Small intestine (tissue), 7 donors: Measurements from ENCODE around the gene LPIN3. TPM values are rescaled to one million over a fixed set of nuclear protein-coding genes. Genes with fewer than 3 reads are reported as not detected.

Source experiments
- DNase-seq, 2 donors: peaks; one replicate each; pipeline versions ENCODE4 v3.0.0 to v3.0.0-alpha.2; 2013
- FAIRE-seq: peaks from 2 replicates; lab custom pipeline; 2012; peaks lifted over from hg19 to GRCh38; lab: Jason Lieb, UNC
- H3K27ac ChIP-seq, 3 donors: one replicate each; pipeline ENCODE4 v1.5.1; 2013; ENCODE audit warnings: low read length in 2 of 3, mild to moderate bottlenecking in 2 of 3, control low read depth in 1 of 3, inconsistent platforms in 1 of 3, low read depth in 1 of 3, moderate library complexity in 1 of 3
- H3K27me3 ChIP-seq, 3 donors: one replicate each; pipeline ENCODE4 v1.6.1; 2013; ENCODE audit warnings: low read length in 3 of 3, inconsistent platforms in 1 of 3; ENCODE audit not compliant: control insufficient read depth in 3 of 3, insufficient read depth in 3 of 3
- H3K36me3 ChIP-seq, 3 donors: one replicate each; pipeline ENCODE4 v1.6.1; 2013; ENCODE audit warnings: low read length in 3 of 3, inconsistent platforms in 1 of 3, low read depth in 1 of 3, mild to moderate bottlenecking in 1 of 3, moderate library complexity in 1 of 3; ENCODE audit not compliant: control insufficient read depth in 3 of 3, insufficient read depth in 2 of 3
- H3K4me1 ChIP-seq, 3 donors: one replicate each; pipeline ENCODE4 v1.6.1; 2013; ENCODE audit warnings: low read length in 2 of 3, inconsistent platforms in 1 of 3, low read depth in 1 of 3, mild to moderate bottlenecking in 1 of 3, moderate library complexity in 1 of 3; ENCODE audit not compliant: control insufficient read depth in 3 of 3, insufficient read depth in 2 of 3
- H3K4me3 ChIP-seq, 3 donors: one replicate each; pipeline ENCODE4 v1.5.1; 2013; ENCODE audit warnings: low read length in 3 of 3, control low read depth in 1 of 3, inconsistent platforms in 1 of 3, low read depth in 1 of 3, mild to moderate bottlenecking in 1 of 3, moderate library complexity in 1 of 3
- H3K9me3 ChIP-seq, 2 donors: one replicate each; pipeline ENCODE4 v1.6.1; 2013; ENCODE audit warnings: low read depth in 1 of 2, low read length in 1 of 2; ENCODE audit not compliant: control insufficient read depth in 2 of 2, insufficient read depth in 1 of 2
- WGBS, 3 donors: extraction: QIAGEN DNeasy Blood & Tissue Kit; methylation state at CpG; one replicate each; pipeline ENCODE4 v1.1.7; 2013; 5-methylcytosine and 5-hydroxymethylcytosine counted together
- polyA plus RNA-seq, 4 donors: library from polyadenylated mRNA; stranded (reverse) in 3 of 4; unstranded in 1 of 4; fragments of 200-250 nt in 3 of 4; fragments of 120-200 nt in 1 of 4; gene quantifications; one replicate each; pipeline versions ENCODE4 v1.2.1 to v1.2.3, GENCODE V29; 2013
- donor health status: healthy with polysubstance abuse.
- donor health status: control.
- donor health status: control.
- donor health status: Bipolar disorder and iron deficiency.
- donor health status: healthy.

LPIN3 gene
- polyA plus RNA-seq, 4 donors, result 39.9 to 130 (median 57.2) TPM

DNA sequence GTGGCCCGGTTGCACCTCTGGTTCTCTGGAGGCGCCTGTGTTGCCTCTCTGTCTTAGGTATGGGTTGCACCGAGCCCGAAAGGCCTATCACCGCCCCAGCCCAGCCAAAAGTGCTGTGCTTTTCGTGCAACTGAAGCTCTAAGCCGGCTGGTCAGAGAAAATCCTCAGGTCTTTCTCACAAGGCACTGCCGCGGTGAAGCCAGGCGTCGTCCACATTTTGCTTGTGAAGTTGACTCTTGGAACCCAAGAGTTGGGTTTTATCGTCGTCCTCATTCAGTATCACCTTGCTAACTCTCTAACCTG lies 26.7 kb downstream of the LPIN3 start:
- Histone ChIP-seq H3K27ac (no peak overlapping the region), H3K27me3 (peaks cover 9 to 36% (median 18%) of the 10 kb centered on the region in 3 donors), H3K4me3 (no peak overlapping the region), H3K4me1 (no peaks in the 10 kb centered on the region), H3K36me3 (no peaks in the 10 kb centered on the region), H3K9me3 (peaks cover 0 to 14% of the 10 kb centered on the region in 2 donors)
- 54 to 61% (median 56%) methylated on average over 13 of the region's 13 CpGs for WGBS, 3 donors
- DNase-seq (no peak), FAIRE-seq (no peak)

DNA sequence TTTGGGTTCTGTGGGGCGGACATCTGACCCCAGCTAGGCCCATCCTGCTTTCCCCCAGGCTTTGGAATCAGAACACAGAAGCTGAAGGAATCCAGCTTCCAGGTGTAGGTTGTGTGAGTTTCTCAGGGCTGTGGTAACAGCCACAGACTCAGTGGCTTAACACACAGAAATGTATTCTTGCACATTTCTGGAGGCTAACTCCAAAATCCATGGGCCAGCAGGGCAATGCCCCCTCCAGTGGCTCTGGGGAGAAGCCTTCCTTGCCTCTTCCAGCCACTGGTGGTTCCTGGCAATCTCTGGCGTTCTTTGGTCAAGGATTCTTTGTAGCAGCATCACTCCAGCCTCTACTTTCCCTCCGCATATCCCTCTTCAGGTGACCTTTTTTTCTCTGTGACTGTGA lies 27.3 kb downstream of the LPIN3 start:
- H3K27ac ChIP-seq, result no peak overlapping the region
- H3K9me3 ChIP-seq, result peaks cover 0 to 17% of the 10 kb centered on the region in 2 donors
- WGBS, 3 donors, result 86 to 93% (median 90%) methylated on average over 3 of the region's 3 CpGs
- no peak for DNase-seq
- H3K36me3 ChIP-seq, result no peaks in the 10 kb centered on the region
- H3K4me1 ChIP-seq, result no peaks in the 10 kb centered on the region
- H3K4me3 ChIP-seq, result no peak overlapping the region
- peaks cover 9 to 36% (median 18%) of the 10 kb centered on the region in 3 donors for H3K27me3 ChIP-seq
- FAIRE-seq, result no peak

DNA sequence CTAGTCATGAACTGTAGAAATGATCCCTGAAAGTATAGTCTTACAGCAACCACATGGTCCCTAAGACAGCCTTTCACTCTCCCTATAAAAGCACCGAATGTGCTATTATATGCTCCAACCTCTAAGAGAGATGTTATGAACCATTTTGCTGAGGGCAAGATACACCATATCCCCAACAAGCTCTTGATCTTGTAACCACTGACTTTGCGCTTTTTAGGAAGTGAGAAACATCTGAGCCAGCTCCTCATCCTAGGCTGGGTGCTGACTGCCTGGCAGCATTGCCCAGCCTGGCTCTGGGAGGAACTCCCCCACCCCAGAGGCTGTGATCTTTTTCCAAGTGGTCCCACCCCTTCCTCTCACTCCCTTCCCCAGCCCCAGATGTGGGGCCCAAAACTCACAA lies 29.1 kb downstream of the LPIN3 start:
- Histone ChIP-seq H3K36me3 (no peaks in the 10 kb centered on the region), H3K27ac (no peak overlapping the region), H3K4me1 (no peaks in the 10 kb centered on the region), H3K4me3 (no peak overlapping the region), H3K9me3 (peaks cover 0 to 17% of the 10 kb centered on the region in 2 donors), H3K27me3 (peaks cover 9 to 27% (median 15%) of the 10 kb centered on the region in 3 donors)
- DNase-seq (no peak), FAIRE-seq (no peak)
- WGBS, 3 donors, result 78 to 85% (median 81%) methylated on average over 2 of the region's 2 CpGs

DNA sequence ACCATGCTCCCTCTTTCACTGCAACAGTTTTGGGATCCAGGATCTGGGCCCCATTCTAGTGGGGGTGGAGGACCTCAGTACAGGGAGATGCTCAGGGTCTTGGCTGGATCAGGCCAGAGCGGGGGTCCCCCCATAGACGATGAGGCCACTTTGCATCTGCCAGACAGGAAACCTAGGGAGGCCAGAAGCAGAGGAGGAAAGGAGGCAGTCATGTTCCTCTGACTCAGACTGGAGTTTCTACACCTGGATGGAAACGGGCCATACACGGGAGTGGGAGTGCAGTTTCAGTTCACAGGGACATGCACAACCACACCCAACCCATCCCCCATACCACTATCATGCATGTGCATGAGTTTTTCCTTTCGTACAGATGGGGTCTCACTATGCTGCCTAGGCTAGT lies 29.6 kb downstream of the LPIN3 start:
- H3K36me3 ChIP-seq, result no peaks in the 10 kb centered on the region
- H3K4me1 ChIP-seq, result no peaks in the 10 kb centered on the region
- peaks cover 0 to 17% of the 10 kb centered on the region in 2 donors for H3K9me3 ChIP-seq
- FAIRE-seq (no peak), DNase-seq (no peak)
- H3K4me3 ChIP-seq, result no peak overlapping the region
- H3K27me3 ChIP-seq, result peaks cover 9 to 22% (median 17%) of the 10 kb centered on the region in 3 donors
- no peak overlapping the region for H3K27ac ChIP-seq
- WGBS, 3 donors, result 67 to 80% (median 68%) methylated on average over 5 of the region's 5 CpGs

DNA sequence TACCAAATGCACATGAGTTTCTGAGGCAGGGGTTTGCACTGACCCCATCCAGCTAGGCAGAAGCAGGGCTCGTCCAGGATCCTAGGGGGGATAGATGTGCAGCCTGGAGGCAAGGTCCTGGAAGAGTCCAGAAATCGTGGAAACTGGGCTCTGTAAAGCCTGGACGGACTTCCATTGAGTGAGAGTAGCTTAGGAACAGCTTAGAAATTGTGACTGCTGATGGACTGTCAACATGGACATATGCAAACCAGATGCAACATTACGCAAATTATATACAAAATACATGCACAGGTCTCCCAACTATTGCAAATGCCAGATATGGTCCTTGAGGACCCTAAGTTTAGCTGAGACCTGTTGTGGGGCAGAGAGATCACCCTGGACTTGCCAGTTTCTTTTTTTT lies 30.8 kb downstream of the LPIN3 start:
- no peak overlapping the region for H3K4me3 ChIP-seq
- no peak overlapping the region for H3K27ac ChIP-seq

DNA sequence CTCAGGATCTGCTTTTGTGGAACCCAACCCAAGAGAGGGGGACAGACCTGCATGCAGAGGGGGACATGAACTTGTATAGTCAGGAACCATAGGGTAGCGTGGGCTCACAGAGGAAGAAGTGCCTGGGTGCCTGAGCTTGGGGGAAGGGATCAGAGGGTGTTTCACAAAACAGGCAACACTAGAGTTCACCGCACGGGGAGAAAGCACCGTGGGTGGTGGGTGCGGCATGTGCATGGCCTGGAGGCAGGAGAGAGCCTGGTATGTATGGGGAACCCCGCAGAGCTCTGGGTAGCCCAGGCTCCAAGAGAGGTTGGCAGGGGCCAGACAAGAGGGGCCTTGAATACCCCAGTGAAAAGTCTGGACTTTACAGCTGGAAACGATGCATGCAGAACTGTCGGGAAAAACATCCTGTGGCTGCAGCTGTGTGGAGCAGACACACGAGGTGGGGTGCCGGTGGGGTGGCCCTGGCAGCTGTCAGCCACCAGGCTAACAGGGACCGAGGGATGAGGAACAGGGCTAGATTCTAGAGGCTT lies 32.7 kb downstream of the LPIN3 start:
- H3K27me3 ChIP-seq, result peaks cover 0 to 7% (median 0%) of the 10 kb centered on the region in 3 donors
- H3K4me3 ChIP-seq, result no peak overlapping the region
- H3K27ac ChIP-seq, result no peak overlapping the region
- no peak for DNase-seq
- H3K4me1 ChIP-seq, result no peaks in the 10 kb centered on the region
- H3K36me3 ChIP-seq, result no peaks in the 10 kb centered on the region
- FAIRE-seq, result no peak
- peaks cover 0 to 17% of the 10 kb centered on the region in 2 donors for H3K9me3 ChIP-seq
- 74 to 80% (median 77%) methylated on average over 11 of the region's 11 CpGs for WGBS, 3 donors

More for the DNA sequence above, 30.8 kb downstream of the LPIN3 start:
- DNase-seq (no peak), FAIRE-seq (no peak)
- peaks cover 5 to 19% (median 13%) of the 10 kb centered on the region in 3 donors for H3K27me3 ChIP-seq
- no peaks in the 10 kb centered on the region for H3K36me3 ChIP-seq
- no peaks in the 10 kb centered on the region for H3K4me1 ChIP-seq
- WGBS, 3 donors, result 80 to 84% (median 84%) methylated on average over 4 of the region's 4 CpGs
- peaks cover 0 to 17% of the 10 kb centered on the region in 2 donors for H3K9me3 ChIP-seq

DNA sequence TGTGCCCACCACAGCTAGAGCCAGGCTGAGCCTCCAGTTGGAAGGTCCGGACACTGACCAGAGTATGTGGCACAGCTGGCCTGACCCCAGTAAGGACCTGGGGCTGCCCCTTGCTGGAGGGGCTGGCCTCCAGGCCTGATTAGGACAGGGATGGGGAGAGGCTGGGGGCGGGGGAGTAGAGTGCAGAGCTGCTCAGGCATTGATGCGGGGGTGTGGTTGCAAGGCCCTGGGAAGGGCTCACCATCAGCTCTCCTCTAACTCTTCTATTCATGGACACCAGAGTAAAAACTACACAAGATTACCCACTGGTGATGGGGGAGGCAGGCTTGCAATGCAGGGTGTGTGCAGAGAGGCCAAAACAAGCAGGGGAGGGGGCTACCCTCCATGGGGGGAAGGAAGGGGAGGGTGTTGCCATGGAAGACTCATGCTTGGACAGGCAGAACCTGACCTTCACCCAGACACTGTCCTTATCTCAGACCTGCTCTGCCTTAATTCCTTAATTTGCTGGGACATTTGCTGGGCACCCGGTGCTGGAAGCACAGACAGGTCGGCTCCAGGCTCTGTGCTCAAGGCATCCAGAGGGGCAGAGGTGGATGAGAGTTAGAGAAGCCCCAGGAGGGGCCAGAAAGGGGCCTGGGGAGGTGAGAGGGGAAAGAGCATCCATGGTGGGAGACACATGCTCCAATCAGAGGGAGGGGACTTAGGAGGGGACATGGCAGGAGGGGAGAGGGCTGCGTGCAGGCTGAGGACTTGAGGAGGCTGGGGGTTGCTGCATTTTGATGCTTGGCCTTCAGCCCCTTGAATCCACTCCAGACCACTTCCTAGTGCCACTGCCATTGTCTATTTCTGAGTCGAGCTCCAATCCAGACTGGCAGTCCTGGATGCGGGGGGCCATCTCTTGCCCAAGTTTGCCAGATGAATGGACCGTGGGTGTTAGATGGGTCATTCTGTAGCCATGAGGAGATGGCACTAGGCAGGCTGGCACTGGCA lies 33.6 kb downstream of the LPIN3 start:
- no peak for FAIRE-seq
- no peak for DNase-seq
- Histone ChIP-seq H3K9me3 (peaks cover 0 to 17% of the 10 kb centered on the region in 2 donors), H3K4me1 (no peaks in the 10 kb centered on the region), H3K27ac (no peak overlapping the region), H3K27me3 (peaks cover 0 to 7% (median 0%) of the 10 kb centered on the region in 3 donors), H3K36me3 (no peaks in the 10 kb centered on the region), H3K4me3 (no peak overlapping the region)
- 74 to 84% (median 78%) methylated on average over 9 of the region's 9 CpGs for WGBS, 3 donors

DNA sequence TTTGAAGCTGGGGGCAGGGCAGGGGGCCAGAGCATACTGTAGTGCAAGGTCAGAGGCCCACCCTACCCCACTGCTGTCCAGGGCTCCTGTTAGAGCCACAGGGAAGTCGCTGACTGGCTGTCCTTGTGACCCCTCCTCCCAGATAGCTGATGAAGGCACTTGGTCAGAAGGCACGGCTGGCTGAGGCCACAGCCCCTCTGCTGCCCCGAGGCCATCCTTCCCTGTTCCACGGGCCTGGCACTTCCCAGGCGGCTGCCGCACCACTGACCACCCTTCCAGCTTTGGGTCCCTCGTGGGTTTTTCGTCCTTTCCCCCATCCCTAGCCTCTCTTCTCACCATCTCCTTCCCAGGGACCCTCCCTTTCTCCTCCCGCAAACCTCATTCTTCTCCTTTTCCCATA lies 35.2 kb downstream of the LPIN3 start:
- Histone ChIP-seq H3K9me3 (peaks cover 0 to 15% of the 10 kb centered on the region in 2 donors), H3K4me3 (no peak overlapping the region), H3K27me3 (peaks cover 0 to 7% (median 0%) of the 10 kb centered on the region in 3 donors), H3K36me3 (no peaks in the 10 kb centered on the region), H3K27ac (no peak overlapping the region), H3K4me1 (no peaks in the 10 kb centered on the region)
- 74 to 82% (median 79%) methylated on average over 8 to 9 of the region's 9 CpGs for WGBS, 3 donors
- FAIRE-seq, result no peak
- DNase-seq, result no peak
